HepG2 (cell line): ENCODE results near the gene SCGB1D4. TPM values are rescaled to one million over a fixed set of nuclear protein-coding genes. Genes with fewer than 3 reads are reported as not detected.

Experiments used
- ATAC-seq: fragments of 200-7000 bp; cut with Tn5 transposase; 3 replicates; pipeline ENCODE4 v1.9.1; 2020; ENCODE audit warnings: mild to moderate bottlenecking, moderate library complexity
- BruUV-seq: library from RNA; stranded (reverse); fragments of 400-500 nt; replicated peaks from 2 replicates; lab custom pipeline; 2021; lab: Mats Ljungman, UMichigan
- CTCF ChIA-PET: fragments of 300-600 bp; formaldehyde crosslinking; extraction: SDS; loops from one replicate; lab custom pipeline; 2021; ENCODE audit warnings: low total read pairs, inconsistent platforms, low intra/inter-chr PET ratio; lab: Yijun Ruan, JAX
- POLR2A ChIA-PET: fragments of 350-600 bp; sonication (Branson Sonifier 250); formaldehyde crosslinking; loops from one replicate; lab custom pipeline; 2020; ENCODE audit warnings: antibody characterized with exemption, inconsistent platforms; lab: Yijun Ruan, JAX
- DNase-seq: peaks from one replicate; pipeline ENCODE4 v3.0.0-alpha.2; 2015; ENCODE audit warnings: low spot score
- FAIRE-seq: peaks from 3 replicates; lab custom pipeline; 2011; peaks lifted over from hg19 to GRCh38; lab: Jason Lieb, UNC
- H2AFZ ChIP-seq: one replicate; pipeline ENCODE4 v1.6.1; 2011; ENCODE audit warnings: low read length, inconsistent platforms
- H3K27ac ChIP-seq: fragments of 300-600 bp; 3 replicates; pipeline ENCODE4 v1.8.0; 2011; ENCODE audit warnings: mixed run types, mild to moderate bottlenecking, mixed read lengths, low read length, inconsistent platforms; ENCODE audit not compliant: insufficient read depth; ENCODE audit errors: extremely low read length
- H3K27me3 ChIP-seq, 2 experiments: fragments of 200-600 bp in 1 of 2; 2 replicates in 1 of 2; 3 replicates in 1 of 2; pipeline versions ENCODE4 v1.6.0 to v1.8.0; 2011; ENCODE audit warnings: low read length in 2 of 2, mild to moderate bottlenecking in 2 of 2, moderate library complexity in 2 of 2, inconsistent platforms in 1 of 2; ENCODE audit not compliant: insufficient read depth in 2 of 2, control insufficient read depth in 1 of 2
- H3K36me3 ChIP-seq, 2 experiments: fragments of 200-600 bp in 1 of 2; replicated peaks in 1 of 2; 2 replicates in 1 of 2; 3 replicates in 1 of 2; pipeline versions ENCODE4 v1.5.1 to v1.8.0; 2011; ENCODE audit warnings: low read length in 2 of 2, inconsistent platforms in 1 of 2; ENCODE audit not compliant: insufficient read depth in 2 of 2, control insufficient read depth in 1 of 2
- H3K4me1 ChIP-seq: 2 replicates; pipeline ENCODE4 v1.5.1; 2012; ENCODE audit warnings: low read length, inconsistent platforms; ENCODE audit not compliant: insufficient read depth
- H3K4me2 ChIP-seq: 2 replicates; pipeline ENCODE4 v1.6.0; 2011; ENCODE audit warnings: low read depth, low read length, inconsistent platforms
- H3K4me3 ChIP-seq, 3 experiments: fragments of 200-600 bp in 1 of 3; sonication (generic), shearing (Covaris generic) in 1 of 3; replicated peaks in 1 of 3; 2 replicates each; pipeline ENCODE4 v1.5.1; 2011 to 2016; ENCODE audit warnings: low read length in 3 of 3, inconsistent platforms in 2 of 3, low read depth in 2 of 3, mild to moderate bottlenecking in 2 of 3, control low read depth in 1 of 3, mixed read lengths in 1 of 3; ENCODE audit not compliant: insufficient read depth in 1 of 3
- H3K79me2 ChIP-seq: one replicate; pipeline ENCODE4 v1.6.1; 2011; ENCODE audit warnings: low read length, inconsistent platforms; ENCODE audit not compliant: insufficient read depth
- H3K9ac ChIP-seq: 2 replicates; pipeline ENCODE4 v1.6.0; 2011; ENCODE audit warnings: mild to moderate bottlenecking, low read depth, low read length, inconsistent platforms; ENCODE audit not compliant: insufficient read depth
- H3K9me3 ChIP-seq: 2 replicates; pipeline ENCODE4 v1.5.1; 2012; ENCODE audit warnings: mild to moderate bottlenecking, low read length
- H4K20me1 ChIP-seq: 2 replicates; pipeline ENCODE4 v1.6.0; 2011; ENCODE audit warnings: inconsistent platforms, mild to moderate bottlenecking, low read length, moderate library complexity; ENCODE audit not compliant: insufficient read depth
- KAT8 ChIP-seq: IDR thresholded peaks from 2 replicates; pipeline ENCODE4 v1.6.1; 2016; ENCODE audit warnings: missing genetic modification reagents, missing compliant biosample characterization
- MAZ ChIP-seq, 2 experiments: sonication (generic) in 1 of 2; formaldehyde crosslinking in 1 of 2; IDR thresholded peaks; 2 replicates each; pipeline versions ENCODE4 v1.5.0 to v1.6.1; 2012 to 2020; ENCODE audit warnings: low read depth in 2 of 2, mild to moderate bottlenecking in 2 of 2, borderline replicate concordance in 1 of 2, improper control_type of control experiment in 1 of 2, low read length in 1 of 2, missing genetic modification reagents in 1 of 2, moderate library complexity in 1 of 2
- RFX5 ChIP-seq: IDR thresholded peaks from 2 replicates; pipeline ENCODE4 v1.6.1; 2011; ENCODE audit warnings: low read depth, low read length, improper control_type of control experiment
- SATB2 ChIP-seq: sonication (generic); formaldehyde crosslinking; IDR thresholded peaks from 2 replicates; pipeline ENCODE4 v1.5.0; 2020; ENCODE audit warnings: missing genetic modification reagents
- TGIF2 ChIP-seq: IDR thresholded peaks from 2 replicates; pipeline ENCODE4 v1.6.1; 2016; ENCODE audit warnings: control low read depth, missing compliant biosample characterization
- ZNF670 ChIP-seq: sonication (generic); formaldehyde crosslinking; IDR thresholded peaks from 2 replicates; pipeline ENCODE4 v1.8.0; 2022; ENCODE audit warnings: mild to moderate bottlenecking, missing genetic modification reagents, borderline replicate concordance
- ZSCAN21 ChIP-seq: sonication (generic); formaldehyde crosslinking; IDR thresholded peaks from 2 replicates; pipeline ENCODE4 v1.8.0; 2022; ENCODE audit warnings: mild to moderate bottlenecking, missing genetic modification reagents, moderate library complexity, borderline replicate concordance
- WGBS: methylation state at CpG from one replicate; pipeline ENCODE4 v1.1.6; 2017; ENCODE audit warnings: low lambda C conversion rate; 5-methylcytosine and 5-hydroxymethylcytosine counted together
- in situ Hi-C: cut with HindIII; loops from 2 replicates; pipeline ENCODE4 v1.10.0; 2017; ENCODE audit warnings: low pct_unique_long_range_greater_than_20kb; ENCODE audit not compliant: extremely low pct_ligation_motif_present
- intact Hi-C: fragments of 100-400 bp; cut with micrococcal nuclease; formaldehyde crosslinking; loops from one replicate; pipeline ENCODE4 v1.10.0; 2022; ENCODE audit not compliant: unreplicated experiment
- polyA plus RNA-seq, 8 experiments: library from polyadenylated mRNA; depleted of rRNA in 3 of 8; stranded (reverse) in 7 of 8; unstranded in 1 of 8; fragments of >200 nt; fragmentation: Illumina TruSeq in 4 of 8; extraction: Trizol in 4 of 8; gene quantifications; 2 replicates each; pipeline versions ENCODE4 v1.2.1 to v1.2.3, GENCODE V29; 2011 to 2016; ENCODE audit warnings: low read depth in 4 of 8, missing spikeins in 1 of 8, mixed read lengths in 1 of 8; ENCODE audit not compliant: insufficient read depth in 1 of 8
- total RNA-seq, 5 experiments: library from RNA; depleted of rRNA; stranded (reverse); fragments of >200 nt; fragmentation: Illumina TruSeq; extraction: Trizol; gene quantifications; 2 replicates each; pipeline ENCODE4 v1.2.3, GENCODE V29; 2016; ENCODE audit warnings: low read depth in 1 of 5
- TF ChIP-seq, protein P1 (sequence below), 2 experiments: sonication (generic) in 1 of 2; formaldehyde crosslinking in 1 of 2; IDR thresholded peaks; 2 replicates each; pipeline versions ENCODE4 v1.4.0 to v1.6.1; 2018 to 2020; ENCODE audit warnings: missing genetic modification reagents in 2 of 2, borderline replicate concordance in 1 of 2, low read depth in 1 of 2, mild to moderate bottlenecking in 1 of 2, missing biosample characterization in 1 of 2
- TF ChIP-seq, protein P2 (sequence below), 2 experiments: sonication (generic) in 1 of 2; formaldehyde crosslinking in 1 of 2; IDR thresholded peaks; 2 replicates each; pipeline versions ENCODE4 v1.5.1 to v1.6.1; 2011 to 2020; ENCODE audit warnings: borderline replicate concordance in 1 of 2, low read depth in 1 of 2, low read length in 1 of 2, mild to moderate bottlenecking in 1 of 2, missing genetic modification reagents in 1 of 2, moderate library complexity in 1 of 2
- TF ChIP-seq, protein P3 (sequence below): sonication (generic); formaldehyde crosslinking; IDR thresholded peaks from 2 replicates; pipeline ENCODE4 v1.5.1; 2020; ENCODE audit warnings: missing genetic modification reagents, mild to moderate bottlenecking, borderline replicate concordance
- TF ChIP-seq, protein P4 (sequence below): sonication (generic); formaldehyde crosslinking; IDR thresholded peaks from 2 replicates; pipeline ENCODE4 v1.8.0; 2022; ENCODE audit warnings: mild to moderate bottlenecking, missing genetic modification reagents; ENCODE audit not compliant: insufficient replicate concordance

The SCGB1D4 gene
- total and polyA plus RNA-seq, 2 of the 13 experiments (the other 11 are each of a cell fraction or from before 2014, with no cell fraction given), result not detected

DNA sequence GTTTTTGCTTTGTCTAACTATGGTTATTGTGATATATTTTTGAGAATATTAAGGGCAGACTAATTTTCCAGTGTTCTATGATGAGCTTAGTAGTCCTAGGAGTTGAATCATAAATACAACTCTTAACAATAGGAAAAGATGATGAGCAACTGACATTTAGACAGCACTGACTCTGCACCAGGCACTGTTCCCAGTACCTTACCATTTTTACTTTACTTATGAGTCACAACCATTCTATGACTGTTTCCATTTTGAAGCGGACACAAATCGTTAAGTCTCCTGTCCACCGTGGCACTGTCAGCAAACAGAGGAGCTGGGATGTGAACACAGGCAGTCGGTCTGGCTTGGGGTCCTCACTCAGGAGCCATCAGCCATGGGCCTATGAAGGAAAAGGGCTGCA lies 32.3 kb downstream of the SCGB1D4 start:
- ChIA-PET POLR2A (no interaction called here), CTCF (no interaction called here)
- 44% methylated on average over 4 of the region's 4 CpGs for WGBS
- H3K4me2 ChIP-seq, result no peak overlapping the region
- no peaks in the 10 kb centered on the region for H4K20me1 ChIP-seq
- in situ Hi-C loops, result no loop called here
- ATAC-seq (no peak), DNase-seq (no peak), FAIRE-seq (no peak)
- H3K9ac ChIP-seq, result no peak overlapping the region
- no peak overlapping the region for H3K27ac ChIP-seq
- intact Hi-C loops, result no loop called here
- no peak overlapping the region for H3K4me3 ChIP-seq
- H2AFZ ChIP-seq, result no peak overlapping the region
- peaks cover 44% of the 10 kb centered on the region for H3K4me1 ChIP-seq
- no peaks in the 10 kb centered on the region for H3K9me3 ChIP-seq
- H3K27me3 ChIP-seq, result peaks cover 2 to 8% of the 10 kb centered on the region in 2 experiments; a peak in 2 of 5 replicates
- no peaks in the 10 kb centered on the region for H3K79me2 ChIP-seq
- TF ChIP-seq KAT8 (CRISPR knock-in tag) (no peak), RFX5 (no peak), ZSCAN21 (no peak), MAZ (IDR thresholded peaks at IDR 0.05; ENCODE audit: borderline replicate concordance, low read depth, low read length) (no peak), MAZ (CRISPR knock-in tag; IDR thresholded peaks at IDR 0.05; ENCODE audit: low read depth) (no peak), TGIF2 (no peak), ZNF670 (CRISPR knock-in tag) (no peak), SATB2 (CRISPR knock-in tag) (no peak)
- TF ChIP-seq, protein P1, sequence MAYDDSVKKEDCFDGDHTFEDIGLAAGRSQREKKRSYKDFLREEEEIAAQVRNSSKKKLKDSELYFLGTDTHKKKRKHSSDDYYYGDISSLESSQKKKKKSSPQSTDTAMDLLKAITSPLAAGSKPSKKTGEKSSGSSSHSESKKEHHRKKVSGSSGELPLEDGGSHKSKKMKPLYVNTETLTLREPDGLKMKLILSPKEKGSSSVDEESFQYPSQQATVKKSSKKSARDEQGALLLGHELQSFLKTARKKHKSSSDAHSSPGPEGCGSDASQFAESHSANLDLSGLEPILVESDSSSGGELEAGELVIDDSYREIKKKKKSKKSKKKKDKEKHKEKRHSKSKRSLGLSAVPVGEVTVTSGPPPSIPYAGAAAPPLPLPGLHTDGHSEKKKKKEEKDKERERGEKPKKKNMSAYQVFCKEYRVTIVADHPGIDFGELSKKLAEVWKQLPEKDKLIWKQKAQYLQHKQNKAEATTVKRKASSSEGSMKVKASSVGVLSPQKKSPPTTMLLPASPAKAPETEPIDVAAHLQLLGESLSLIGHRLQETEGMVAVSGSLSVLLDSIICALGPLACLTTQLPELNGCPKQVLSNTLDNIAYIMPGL (CRISPR knock-in tag; IDR thresholded peaks at IDR 0.05; ENCODE audit: borderline replicate concordance in 1 of 2, low read depth in 1 of 2), result no peak
- TF ChIP-seq, protein P2, sequence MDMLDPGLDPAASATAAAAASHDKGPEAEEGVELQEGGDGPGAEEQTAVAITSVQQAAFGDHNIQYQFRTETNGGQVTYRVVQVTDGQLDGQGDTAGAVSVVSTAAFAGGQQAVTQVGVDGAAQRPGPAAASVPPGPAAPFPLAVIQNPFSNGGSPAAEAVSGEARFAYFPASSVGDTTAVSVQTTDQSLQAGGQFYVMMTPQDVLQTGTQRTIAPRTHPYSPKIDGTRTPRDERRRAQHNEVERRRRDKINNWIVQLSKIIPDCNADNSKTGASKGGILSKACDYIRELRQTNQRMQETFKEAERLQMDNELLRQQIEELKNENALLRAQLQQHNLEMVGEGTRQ (IDR thresholded peaks at IDR 0.05; ENCODE audit: low read depth, low read length), result no peak
- TF ChIP-seq, protein P2 (CRISPR knock-in tag; IDR thresholded peaks at IDR 0.05; ENCODE audit: borderline replicate concordance), result no peak
- TF ChIP-seq, protein P3, sequence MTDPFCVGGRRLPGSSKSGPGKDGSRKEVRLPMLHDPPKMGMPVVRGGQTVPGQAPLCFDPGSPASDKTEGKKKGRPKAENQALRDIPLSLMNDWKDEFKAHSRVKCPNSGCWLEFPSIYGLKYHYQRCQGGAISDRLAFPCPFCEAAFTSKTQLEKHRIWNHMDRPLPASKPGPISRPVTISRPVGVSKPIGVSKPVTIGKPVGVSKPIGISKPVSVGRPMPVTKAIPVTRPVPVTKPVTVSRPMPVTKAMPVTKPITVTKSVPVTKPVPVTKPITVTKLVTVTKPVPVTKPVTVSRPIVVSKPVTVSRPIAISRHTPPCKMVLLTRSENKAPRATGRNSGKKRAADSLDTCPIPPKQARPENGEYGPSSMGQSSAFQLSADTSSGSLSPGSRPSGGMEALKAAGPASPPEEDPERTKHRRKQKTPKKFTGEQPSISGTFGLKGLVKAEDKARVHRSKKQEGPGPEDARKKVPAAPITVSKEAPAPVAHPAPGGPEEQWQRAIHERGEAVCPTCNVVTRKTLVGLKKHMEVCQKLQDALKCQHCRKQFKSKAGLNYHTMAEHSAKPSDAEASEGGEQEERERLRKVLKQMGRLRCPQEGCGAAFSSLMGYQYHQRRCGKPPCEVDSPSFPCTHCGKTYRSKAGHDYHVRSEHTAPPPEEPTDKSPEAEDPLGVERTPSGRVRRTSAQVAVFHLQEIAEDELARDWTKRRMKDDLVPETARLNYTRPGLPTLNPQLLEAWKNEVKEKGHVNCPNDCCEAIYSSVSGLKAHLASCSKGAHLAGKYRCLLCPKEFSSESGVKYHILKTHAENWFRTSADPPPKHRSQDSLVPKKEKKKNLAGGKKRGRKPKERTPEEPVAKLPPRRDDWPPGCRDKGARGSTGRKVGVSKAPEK, result no peak
- TF ChIP-seq, protein P4, sequence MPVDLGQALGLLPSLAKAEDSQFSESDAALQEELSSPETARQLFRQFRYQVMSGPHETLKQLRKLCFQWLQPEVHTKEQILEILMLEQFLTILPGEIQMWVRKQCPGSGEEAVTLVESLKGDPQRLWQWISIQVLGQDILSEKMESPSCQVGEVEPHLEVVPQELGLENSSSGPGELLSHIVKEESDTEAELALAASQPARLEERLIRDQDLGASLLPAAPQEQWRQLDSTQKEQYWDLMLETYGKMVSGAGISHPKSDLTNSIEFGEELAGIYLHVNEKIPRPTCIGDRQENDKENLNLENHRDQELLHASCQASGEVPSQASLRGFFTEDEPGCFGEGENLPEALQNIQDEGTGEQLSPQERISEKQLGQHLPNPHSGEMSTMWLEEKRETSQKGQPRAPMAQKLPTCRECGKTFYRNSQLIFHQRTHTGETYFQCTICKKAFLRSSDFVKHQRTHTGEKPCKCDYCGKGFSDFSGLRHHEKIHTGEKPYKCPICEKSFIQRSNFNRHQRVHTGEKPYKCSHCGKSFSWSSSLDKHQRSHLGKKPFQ (CRISPR knock-in tag), result no peak
- H3K36me3 ChIP-seq, result no peaks in the 10 kb centered on the region
- BruUV-seq, result no TSS peak
